ENCODE measurements around the gene LRFN5. TPM values are rescaled to one million over a fixed set of nuclear protein-coding genes. Genes with fewer than 3 reads are reported as not detected.

The LRFN5 gene
- total RNA-seq, 2 donors from 2014 or later = 0.37 TPM

DNA sequence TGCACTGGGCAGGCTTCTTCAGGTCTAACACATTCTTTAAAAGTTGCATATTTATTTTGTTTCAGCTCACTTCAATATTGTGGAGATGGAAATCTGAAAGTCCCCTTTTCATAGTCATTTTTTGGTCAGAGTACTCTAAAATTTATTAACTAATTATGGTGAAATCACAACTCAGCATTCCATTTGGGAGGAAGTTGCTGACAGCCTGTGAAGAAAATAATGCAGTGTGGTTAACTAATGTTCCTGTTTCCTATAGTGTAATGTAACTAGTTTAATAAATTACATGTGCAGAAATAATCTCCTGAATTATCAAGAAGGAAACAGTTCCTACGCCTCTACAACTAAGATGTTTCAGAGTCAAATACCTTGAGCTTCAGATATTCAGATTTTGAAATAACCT lies 17.1 kb downstream of the LRFN5 start:
- Histone ChIP-seq H3K4me1 (no peaks in the 10 kb centered on the region), H3K9me3 (no peaks in the 10 kb centered on the region), H3K9ac (ENCODE audit: low read depth in 2 of 2, low read length in 2 of 2) (no peak overlapping the region), H3K27me3 (no peaks in the 10 kb centered on the region), H3K4me3 (no peak overlapping the region), H3K27ac (no peak overlapping the region), H3K36me3 (no peaks in the 10 kb centered on the region)
- intact Hi-C loops (cut with DNase I) = no loop called here
- TF ChIP-seq, protein P1, sequence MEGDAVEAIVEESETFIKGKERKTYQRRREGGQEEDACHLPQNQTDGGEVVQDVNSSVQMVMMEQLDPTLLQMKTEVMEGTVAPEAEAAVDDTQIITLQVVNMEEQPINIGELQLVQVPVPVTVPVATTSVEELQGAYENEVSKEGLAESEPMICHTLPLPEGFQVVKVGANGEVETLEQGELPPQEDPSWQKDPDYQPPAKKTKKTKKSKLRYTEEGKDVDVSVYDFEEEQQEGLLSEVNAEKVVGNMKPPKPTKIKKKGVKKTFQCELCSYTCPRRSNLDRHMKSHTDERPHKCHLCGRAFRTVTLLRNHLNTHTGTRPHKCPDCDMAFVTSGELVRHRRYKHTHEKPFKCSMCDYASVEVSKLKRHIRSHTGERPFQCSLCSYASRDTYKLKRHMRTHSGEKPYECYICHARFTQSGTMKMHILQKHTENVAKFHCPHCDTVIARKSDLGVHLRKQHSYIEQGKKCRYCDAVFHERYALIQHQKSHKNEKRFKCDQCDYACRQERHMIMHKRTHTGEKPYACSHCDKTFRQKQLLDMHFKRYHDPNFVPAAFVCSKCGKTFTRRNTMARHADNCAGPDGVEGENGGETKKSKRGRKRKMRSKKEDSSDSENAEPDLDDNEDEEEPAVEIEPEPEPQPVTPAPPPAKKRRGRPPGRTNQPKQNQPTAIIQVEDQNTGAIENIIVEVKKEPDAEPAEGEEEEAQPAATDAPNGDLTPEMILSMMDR (IDR thresholded peaks at IDR 0.05) = no peak
- no peak for DNase-seq

DNA sequence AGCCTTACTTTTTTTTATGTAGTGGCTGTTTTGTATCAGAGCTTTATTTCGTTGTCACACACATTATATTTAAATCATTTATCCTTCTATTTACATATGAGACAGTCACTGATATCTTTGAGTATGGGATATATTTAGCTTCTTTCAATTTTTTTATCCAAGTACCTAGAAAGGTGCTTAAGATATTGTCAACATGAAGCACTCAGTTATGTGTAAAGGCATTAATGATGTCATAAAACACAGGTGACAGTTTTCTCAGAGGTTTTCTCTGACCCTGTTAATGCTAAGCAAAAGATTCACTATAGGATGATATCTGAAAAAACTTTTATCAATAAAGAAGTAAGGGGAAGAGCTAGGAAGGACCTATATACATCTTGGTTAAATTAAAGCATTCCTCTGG lies 23.2 kb downstream of the LRFN5 start:
- H3K4me3 ChIP-seq = no peak overlapping the region
- no peak overlapping the region for H3K27ac ChIP-seq
- intact Hi-C loops (cut with DNase I) = no loop called here
- TF ChIP-seq, protein P1 (IDR thresholded peaks at IDR 0.05) = no peak
- no peaks in the 10 kb centered on the region for H3K9me3 ChIP-seq
- DNase-seq = no peak
- H3K9ac ChIP-seq (ENCODE audit: low read depth in 2 of 2, low read length in 2 of 2) = no peak overlapping the region
- H3K4me1 ChIP-seq = no peaks in the 10 kb centered on the region
- H3K36me3 ChIP-seq = no peaks in the 10 kb centered on the region
- H3K27me3 ChIP-seq = no peaks in the 10 kb centered on the region

DNA sequence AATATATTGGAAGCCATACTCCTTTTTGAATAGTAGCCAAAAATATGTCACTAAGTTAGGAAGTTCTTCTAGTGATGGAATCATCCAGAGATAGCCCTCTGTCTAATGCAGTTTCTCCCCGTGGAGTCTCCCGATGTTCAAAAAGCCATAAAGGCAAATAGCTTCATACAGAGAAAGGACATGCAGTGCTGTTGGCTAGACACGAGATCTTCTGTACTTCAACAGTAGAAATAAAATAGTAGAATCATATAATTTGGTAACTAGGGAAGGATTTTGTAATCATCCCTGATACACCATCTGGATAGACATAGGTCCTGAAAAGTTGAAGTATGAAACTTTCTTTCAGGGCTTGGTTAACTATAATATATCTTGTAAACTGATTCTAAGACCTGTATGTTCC lies 27.6 kb downstream of the LRFN5 start:
- no peaks in the 10 kb centered on the region for H3K4me1 ChIP-seq
- no peak overlapping the region for H3K4me3 ChIP-seq
- H3K27ac ChIP-seq = no peak overlapping the region
- intact Hi-C loops (cut with DNase I) = no loop called here
- H3K9ac ChIP-seq (ENCODE audit: low read depth in 2 of 2, low read length in 2 of 2) = no peak overlapping the region
- H3K27me3 ChIP-seq = no peaks in the 10 kb centered on the region
- TF ChIP-seq, protein P1 (IDR thresholded peaks at IDR 0.05) = no peak
- no peak for DNase-seq
- H3K36me3 ChIP-seq = no peaks in the 10 kb centered on the region
- no peaks in the 10 kb centered on the region for H3K9me3 ChIP-seq

DNA sequence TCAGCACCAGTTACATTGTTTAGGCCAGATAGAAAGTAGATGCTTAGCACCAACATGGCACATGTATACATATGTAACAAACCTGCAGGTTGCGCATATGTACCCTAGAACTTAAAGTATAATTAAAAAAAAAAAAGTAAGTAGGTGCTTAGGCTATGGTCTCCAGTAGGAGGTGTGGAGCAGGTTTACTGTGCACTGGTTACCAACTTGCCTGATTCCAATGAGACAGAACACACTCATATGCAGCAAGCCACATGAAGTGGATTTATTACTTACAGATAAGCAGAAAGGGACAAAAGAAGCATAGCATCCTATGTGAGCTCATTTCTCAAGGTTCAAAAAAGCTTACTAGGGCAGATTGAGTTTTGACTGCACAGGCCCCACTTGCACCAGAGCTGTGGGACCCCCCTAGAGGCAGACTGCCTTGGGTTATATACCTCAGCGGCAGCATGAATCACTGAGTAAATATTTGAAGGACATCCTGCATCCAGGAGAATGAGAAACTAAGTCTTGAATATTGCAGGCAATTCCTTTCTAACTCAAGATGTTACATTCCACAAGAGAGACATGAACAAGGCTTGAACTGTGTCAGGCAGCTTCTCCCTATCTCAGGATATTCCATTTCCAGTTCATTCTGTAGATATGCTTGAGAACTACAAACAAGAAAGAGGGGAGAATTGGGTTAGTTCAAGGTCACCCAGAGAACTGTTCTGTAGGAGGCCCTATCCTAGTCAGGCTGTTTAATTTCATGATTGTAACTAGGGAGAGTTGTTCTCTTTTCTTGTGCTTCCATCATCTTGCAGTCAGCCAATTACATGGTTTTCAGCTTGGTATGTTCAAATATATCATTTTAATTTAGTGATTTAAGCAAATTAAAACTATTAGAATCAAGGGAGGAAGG lies 30.1 kb downstream of the LRFN5 start:
- intact Hi-C loops (cut with DNase I) = no loop called here
- TF ChIP-seq, protein P1 (IDR thresholded peaks at IDR 0.05) = no peak
- Histone ChIP-seq H3K36me3 (no peaks in the 10 kb centered on the region), H3K9ac (ENCODE audit: low read depth in 2 of 2, low read length in 2 of 2) (no peak overlapping the region), H3K27me3 (no peaks in the 10 kb centered on the region), H3K4me1 (no peaks in the 10 kb centered on the region), H3K9me3 (no peaks in the 10 kb centered on the region), H3K27ac (no peak overlapping the region), H3K4me3 (no peak overlapping the region)
- DNase-seq = no peak

DNA sequence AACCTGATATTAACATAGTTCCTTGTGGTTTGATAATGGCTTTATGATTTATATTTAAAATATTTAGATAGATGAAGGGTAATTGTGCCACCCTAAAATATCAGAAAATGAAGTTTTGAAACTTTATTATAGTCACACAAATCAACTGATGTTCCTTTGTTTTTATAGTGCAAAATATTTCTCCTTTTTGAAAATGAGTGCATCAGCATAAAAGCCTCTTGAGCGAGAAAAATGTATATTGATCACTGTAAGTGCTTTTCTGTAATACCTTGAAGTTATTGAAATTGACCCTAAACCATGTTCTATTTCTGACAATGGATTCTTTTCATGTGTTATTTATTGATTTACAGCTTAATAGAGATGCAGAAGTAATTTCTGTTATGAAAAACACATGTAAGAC lies 35.0 kb downstream of the LRFN5 start:
- TF ChIP-seq, protein P1 (IDR thresholded peaks at IDR 0.05) = no peak
- H3K4me1 ChIP-seq = no peaks in the 10 kb centered on the region
- DNase-seq = no peak
- H3K4me3 ChIP-seq = no peak overlapping the region
- H3K27me3 ChIP-seq = no peaks in the 10 kb centered on the region
- H3K9ac ChIP-seq (ENCODE audit: low read depth in 2 of 2, low read length in 2 of 2) = no peak overlapping the region
- H3K27ac ChIP-seq = no peak overlapping the region
- no peaks in the 10 kb centered on the region for H3K36me3 ChIP-seq
- no peaks in the 10 kb centered on the region for H3K9me3 ChIP-seq
- intact Hi-C loops (cut with DNase I) = no loop called here
